B cell (primary cell): ENCODE data around the gene THSD7B. TPM values are rescaled to one million over a fixed set of nuclear protein-coding genes. Genes with fewer than 3 reads are reported as not detected.

Experiments used
- ATAC-seq: fragments of 200-7000 bp; cut with Tn5 transposase; one replicate; pipeline ENCODE4 v1.10.0; 2021; ENCODE audit warnings: low read depth, mild to moderate bottlenecking, moderate number of reproducible peaks, moderate library complexity
- CTCF ChIA-PET: fragments of 350-600 bp; sonication (Branson Sonifier 250); formaldehyde crosslinking; loops from one replicate; lab custom pipeline; 2021; ENCODE audit warnings: antibody characterized with exemption, inconsistent platforms; lab: Charles Lee
- POLR2A ChIA-PET: fragments of 350-600 bp; sonication (Branson Sonifier 250); formaldehyde crosslinking; loops from one replicate; lab custom pipeline; 2021; ENCODE audit warnings: antibody characterized with exemption; lab: Charles Lee
- DNase-seq: peaks from one replicate; pipeline ENCODE4 v3.0.0; 2013
- H2AFZ ChIP-seq: 2 replicates; pipeline ENCODE4 v1.6.1; 2012; ENCODE audit warnings: mild to moderate bottlenecking, low read depth, low read length; ENCODE audit not compliant: insufficient read depth, poor library complexity, severe bottlenecking
- H3K27ac ChIP-seq, 2 donors: 1 replicate in 1 of 2; 2 replicates in 1 of 2; pipeline ENCODE4 v1.5.1; 2012 to 2013; ENCODE audit warnings: low read length in 2 of 2, mild to moderate bottlenecking in 2 of 2, moderate library complexity in 1 of 2
- H3K27me3 ChIP-seq, 4 experiments: fragments of 200-600 bp in 1 of 4; sonication (generic) in 1 of 4; replicated peaks in 1 of 4; 1 replicate in 2 of 4; 2 replicates in 2 of 4; pipeline versions ENCODE4 v1.6.1 to v1.7.0; 2013 to 2016; ENCODE audit warnings: low read length in 3 of 4, mild to moderate bottlenecking in 2 of 4, mixed read lengths in 1 of 4, moderate library complexity in 1 of 4; ENCODE audit not compliant: insufficient read depth in 4 of 4, control insufficient read depth in 3 of 4; ENCODE audit errors: control extremely low read depth in 1 of 4
- H3K36me3 ChIP-seq, 2 experiments: replicated peaks in 1 of 2; 1 replicate in 1 of 2; 2 replicates in 1 of 2; pipeline versions ENCODE4 v1.6.1 to v1.7.1; 2013; ENCODE audit warnings: low read length in 1 of 2; ENCODE audit not compliant: insufficient read depth in 2 of 2, control insufficient read depth in 1 of 2; ENCODE audit errors: control extremely low read depth in 1 of 2, extremely low read depth in 1 of 2
- H3K4me1 ChIP-seq, 2 donors: fragments of 200-600 bp in 1 of 2; sonication (generic) in 1 of 2; 1 replicate in 1 of 2; 2 replicates in 1 of 2; pipeline versions ENCODE4 v1.5.1 to v1.6.1; 2013 to 2017; ENCODE audit warnings: low read length in 2 of 2; ENCODE audit not compliant: control insufficient read depth in 2 of 2, insufficient read depth in 2 of 2
- H3K4me2 ChIP-seq: replicated peaks from 2 replicates; pipeline ENCODE3; 2012; ENCODE audit warnings: mild to moderate bottlenecking, low read depth, low read length; ENCODE audit not compliant: poor library complexity, severe bottlenecking
- H3K4me3 ChIP-seq, 5 experiments: fragments of 200-600 bp in 1 of 5; sonication (generic) in 1 of 5; 1 replicate in 3 of 5; 2 replicates in 2 of 5; pipeline versions ENCODE4 v1.5.1 to v1.7.0; 2011 to 2016; ENCODE audit warnings: low read length in 4 of 5, mild to moderate bottlenecking in 4 of 5, low read depth in 2 of 5, control low read depth in 1 of 5, moderate library complexity in 1 of 5; ENCODE audit not compliant: insufficient read depth in 1 of 5; ENCODE audit errors: control extremely low read depth in 1 of 5, extremely low read depth in 1 of 5
- H3K79me2 ChIP-seq: fragments of 200-600 bp; sonication (generic); one replicate; pipeline ENCODE4 v1.6.0; 2016; ENCODE audit warnings: low read length; ENCODE audit not compliant: control insufficient read depth, insufficient read depth
- H3K9ac ChIP-seq: fragments of 200-600 bp; sonication (generic); 2 replicates; pipeline ENCODE4 v1.6.1; 2017; ENCODE audit warnings: mild to moderate bottlenecking, low read length, moderate library complexity
- H3K9me3 ChIP-seq, 3 donors: one replicate each; pipeline versions ENCODE4 v1.6.1 to v1.7.1; 2013; ENCODE audit warnings: low read length in 2 of 3; ENCODE audit not compliant: control insufficient read depth in 2 of 3, insufficient read depth in 1 of 3; ENCODE audit errors: control extremely low read depth in 1 of 3
- H4K20me1 ChIP-seq: 2 replicates; pipeline ENCODE4 v1.6.0; 2012; ENCODE audit warnings: mild to moderate bottlenecking, low read length; ENCODE audit not compliant: insufficient read depth, control insufficient read depth, poor library complexity, severe bottlenecking
- H3K27ac Mint-ChIP-seq: one replicate; pipeline ENCODE4 v1.8.0; 2021; ENCODE audit warnings: mixed read lengths
- H3K27me3 Mint-ChIP-seq: one replicate; pipeline ENCODE4 v1.8.0; 2021; ENCODE audit warnings: mixed read lengths
- H3K4me1 Mint-ChIP-seq: one replicate; pipeline ENCODE4 v1.8.0; 2021; ENCODE audit warnings: mixed read lengths
- H3K4me3 Mint-ChIP-seq: one replicate; pipeline ENCODE4 v1.8.0; 2021; ENCODE audit warnings: mixed read lengths
- H3K9me3 Mint-ChIP-seq: one replicate; pipeline ENCODE4 v1.8.0; 2022; ENCODE audit warnings: mixed read lengths; ENCODE audit not compliant: insufficient read depth
- EZH2 ChIP-seq: IDR thresholded peaks from 2 replicates; pipeline ENCODE4 v1.6.1; 2012; ENCODE audit warnings: borderline replicate concordance, low read depth, mild to moderate bottlenecking, moderate library complexity, low read length; ENCODE audit not compliant: insufficient read depth, poor library complexity, severe bottlenecking
- WGBS: methylation state at CpG from one replicate; pipeline ENCODE4 v1.1.5; 2013; ENCODE audit warnings: missing lambda C conversion rate; ENCODE audit not compliant: insufficient coverage; 5-methylcytosine and 5-hydroxymethylcytosine counted together
- intact Hi-C: fragments of 100-400 bp; cut with micrococcal nuclease; formaldehyde crosslinking; loops from one replicate; pipeline ENCODE4 v1.10.0; 2022
- polyA plus RNA-seq: library from polyadenylated mRNA; depleted of rRNA; stranded (reverse); fragments of >200 nt; gene quantifications from 2 replicates; pipeline ENCODE4 v1.2.3, GENCODE V29; 2012
- total RNA-seq, 2 donors: library from RNA; stranded (reverse); fragments of 120-200 nt in 1 of 2; gene quantifications; 1 replicate in 1 of 2; 2 replicates in 1 of 2; pipeline versions ENCODE4 v1.2.3 to v1.2.4, GENCODE V29; 2013 to 2022
- TF ChIP-seq, protein P1 (sequence below): fragments of 200-600 bp; IDR thresholded peaks from one replicate; pipeline ENCODE4 v1.8.0; 2022; ENCODE audit warnings: antibody characterized with exemption, mild to moderate bottlenecking

THSD7B gene
- total and polyA plus RNA-seq, 2 donors (not counting 1 experiment from before 2014, with no cell fraction given): 0.76 TPM; not detected in 1

DNA sequence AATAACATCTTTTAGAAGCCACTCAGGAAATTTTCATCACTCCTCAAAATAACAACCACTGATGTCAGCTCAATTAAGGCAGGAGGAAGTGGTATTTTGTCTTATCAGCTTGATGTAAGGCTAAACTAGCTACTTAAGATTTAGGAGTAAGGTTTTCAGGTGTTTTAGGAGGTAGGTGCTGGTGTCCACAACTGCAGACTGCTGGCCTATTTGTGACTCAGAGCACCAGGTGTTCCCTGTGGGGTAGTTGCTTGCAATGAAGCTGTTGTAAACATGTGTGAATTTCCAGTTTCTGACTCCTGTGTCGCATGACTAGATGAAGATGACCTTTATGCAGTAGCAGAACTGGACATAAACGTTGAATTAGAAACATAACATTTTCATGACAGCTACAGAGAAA, 164.2 kb downstream of the THSD7B start:
- H2AFZ ChIP-seq: no peak overlapping the region
- H3K9me3 ChIP-seq: no peaks in the 10 kb centered on the region
- Mint-ChIP-seq H3K9me3 (peaks cover 3% of the 10 kb centered on the region), H3K4me3 (no peak overlapping the region), H3K4me1 (no peaks in the 10 kb centered on the region), H3K27me3 (peaks cover 4% of the 10 kb centered on the region), H3K27ac (no peak overlapping the region)
- no peak for DNase-seq
- intact Hi-C loops: no loop called here
- no peaks in the 10 kb centered on the region for H3K36me3 ChIP-seq
- H3K4me1 ChIP-seq: no peaks in the 10 kb centered on the region
- no peaks in the 10 kb centered on the region for H4K20me1 ChIP-seq
- no peak for ATAC-seq
- 100% methylated on average over 1 of the region's 2 CpGs for WGBS
- H3K9ac ChIP-seq: no peak overlapping the region
- H3K79me2 ChIP-seq: no peaks in the 10 kb centered on the region
- CTCF ChIA-PET: no interaction called here
- no peak overlapping the region for H3K27ac ChIP-seq
- no peak overlapping the region for H3K4me2 ChIP-seq
- no peak overlapping the region for H3K4me3 ChIP-seq
- POLR2A ChIA-PET: no interaction called here
- TF ChIP-seq EZH2: no peak
- TF ChIP-seq, protein P1, sequence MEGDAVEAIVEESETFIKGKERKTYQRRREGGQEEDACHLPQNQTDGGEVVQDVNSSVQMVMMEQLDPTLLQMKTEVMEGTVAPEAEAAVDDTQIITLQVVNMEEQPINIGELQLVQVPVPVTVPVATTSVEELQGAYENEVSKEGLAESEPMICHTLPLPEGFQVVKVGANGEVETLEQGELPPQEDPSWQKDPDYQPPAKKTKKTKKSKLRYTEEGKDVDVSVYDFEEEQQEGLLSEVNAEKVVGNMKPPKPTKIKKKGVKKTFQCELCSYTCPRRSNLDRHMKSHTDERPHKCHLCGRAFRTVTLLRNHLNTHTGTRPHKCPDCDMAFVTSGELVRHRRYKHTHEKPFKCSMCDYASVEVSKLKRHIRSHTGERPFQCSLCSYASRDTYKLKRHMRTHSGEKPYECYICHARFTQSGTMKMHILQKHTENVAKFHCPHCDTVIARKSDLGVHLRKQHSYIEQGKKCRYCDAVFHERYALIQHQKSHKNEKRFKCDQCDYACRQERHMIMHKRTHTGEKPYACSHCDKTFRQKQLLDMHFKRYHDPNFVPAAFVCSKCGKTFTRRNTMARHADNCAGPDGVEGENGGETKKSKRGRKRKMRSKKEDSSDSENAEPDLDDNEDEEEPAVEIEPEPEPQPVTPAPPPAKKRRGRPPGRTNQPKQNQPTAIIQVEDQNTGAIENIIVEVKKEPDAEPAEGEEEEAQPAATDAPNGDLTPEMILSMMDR: no peak
- peaks cover 0 to 3% (median 0%) of the 10 kb centered on the region in 4 experiments for H3K27me3 ChIP-seq

DNA sequence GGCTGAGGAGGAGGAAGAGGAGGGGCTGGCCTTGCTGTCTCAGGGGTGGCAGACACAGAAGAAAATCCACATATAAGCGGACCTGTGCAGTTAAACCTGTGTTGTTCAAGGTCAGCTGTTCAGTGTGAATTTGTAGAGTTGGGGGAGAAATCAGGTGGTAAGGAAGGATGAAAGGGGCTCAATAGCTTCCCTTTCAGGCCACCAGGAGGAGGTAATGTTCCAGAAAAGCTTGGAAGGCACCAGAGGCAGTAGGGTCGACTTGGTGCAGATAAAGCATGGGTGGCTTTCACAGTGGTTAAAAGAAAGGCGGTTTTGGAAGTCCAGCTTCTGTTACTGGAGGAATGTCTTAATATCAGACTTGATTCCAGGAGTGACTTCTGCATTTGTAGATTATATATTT, 167.4 kb downstream of the THSD7B start:
- 36% methylated on average over 2 of the region's 3 CpGs for WGBS
- Histone ChIP-seq H3K36me3 (no peaks in the 10 kb centered on the region), H3K4me1 (no peaks in the 10 kb centered on the region), H3K79me2 (no peaks in the 10 kb centered on the region), H3K27me3 (peaks cover 0 to 3% (median 0%) of the 10 kb centered on the region in 4 experiments), H3K9me3 (no peaks in the 10 kb centered on the region), H3K9ac (no peak overlapping the region), H3K4me2 (no peak overlapping the region), H4K20me1 (no peaks in the 10 kb centered on the region), H3K4me3 (no peak overlapping the region), H3K27ac (no peak overlapping the region), H2AFZ (no peak overlapping the region)
- POLR2A ChIA-PET: no interaction called here
- peaks cover 2% of the 10 kb centered on the region for H3K9me3 Mint-ChIP-seq
- no peak overlapping the region for H3K4me3 Mint-ChIP-seq
- no peak overlapping the region for H3K27ac Mint-ChIP-seq
- DNase-seq (no peak), ATAC-seq (no peak)
- intact Hi-C loops: no loop called here
- peaks cover under 1% of the 10 kb centered on the region for H3K27me3 Mint-ChIP-seq
- no peaks in the 10 kb centered on the region for H3K4me1 Mint-ChIP-seq
- CTCF ChIA-PET: interaction anchor here (1.2 kb wide), 1 partner anchor 1019 kb away, joined by 3 read pairs; no protein-coding TSS in a partner anchor
- TF ChIP-seq EZH2: no peak
- TF ChIP-seq, protein P1: no peak
